GM10847 (cell line): Measurements from ENCODE around the gene CAMSAP2.

Experiments used
- POLR2A ChIP-seq: IDR thresholded peaks from 2 replicates; pipeline ENCODE4 v1.6.1; 2011; ENCODE audit not compliant: insufficient read length; ENCODE audit errors: extremely low read depth

CAMSAP2 gene

GRCh38 chr1:200738327-200738948 lies at the start of gene CAMSAP2:
TSS of gene CAMSAP2 (plus strand) at chr1:200738893. CDS start at chr1:200739828, 935 bp downstream.
- TF ChIP-seq POLR2A = no peak

- no peak for TF ChIP-seq POLR2A
Measured at GRCh38 chr1:200692316-200692715, 46.4 kb upstream of the CAMSAP2 start.

GRCh38 chr1:200693327-200693726 lies 45.4 kb upstream of the CAMSAP2 start:
- TF ChIP-seq POLR2A = no peak

GRCh38 chr1:200694738-200695137 lies 44.0 kb upstream of the CAMSAP2 start:
- TF ChIP-seq POLR2A = no peak

GRCh38 chr1:200699871-200700270 lies 38.8 kb upstream of the CAMSAP2 start:
- TF ChIP-seq POLR2A = no peak

- no peak for TF ChIP-seq POLR2A
Measured at GRCh38 chr1:200704986-200705500, 33.6 kb upstream of the CAMSAP2 start.

GRCh38 chr1:200706111-200706814 lies 32.4 kb upstream of the CAMSAP2 start:
- TF ChIP-seq POLR2A = no peak

- no peak for TF ChIP-seq POLR2A
Measured at GRCh38 chr1:200707116-200707515, 31.6 kb upstream of the CAMSAP2 start.

GRCh38 chr1:200708161-200708560 lies 30.5 kb upstream of the CAMSAP2 start:
- no peak for TF ChIP-seq POLR2A

- TF ChIP-seq POLR2A = no peak
Measured at GRCh38 chr1:200708769-200709168, 29.9 kb upstream of the CAMSAP2 start.

GRCh38 chr1:200710166-200710565 lies 28.5 kb upstream of the CAMSAP2 start:
- TF ChIP-seq POLR2A = no peak

GRCh38 chr1:200714504-200715187 lies 24.0 kb upstream of the CAMSAP2 start:
- no peak for TF ChIP-seq POLR2A

GRCh38 chr1:200720199-200720598 lies 18.5 kb upstream of the CAMSAP2 start:
- TF ChIP-seq POLR2A = no peak

GRCh38 chr1:200724064-200724463 lies 14.6 kb upstream of the CAMSAP2 start:
- TF ChIP-seq POLR2A = no peak

- no peak for TF ChIP-seq POLR2A
Measured at GRCh38 chr1:200727257-200727656, 11.4 kb upstream of the CAMSAP2 start.

- TF ChIP-seq POLR2A = no peak
Measured at GRCh38 chr1:200729863-200730262, 8.8 kb upstream of the CAMSAP2 start.
